Measurements from ENCODE around the gene ZFP92. TPM values are rescaled to one million over a fixed set of nuclear protein-coding genes. Genes with fewer than 3 reads are reported as not detected.

ZFP92 gene
- total and polyA plus RNA-seq, 2 of the 8 experiments (the other 6 are each of a cell fraction or from before 2014, with no cell fraction given) = 0.14 to 0.41 TPM

- Histone ChIP-seq H3K14ac (ENCODE audit: insufficient read length) (no peak overlapping the region), H3K79me2 (ENCODE audit: control insufficient read depth in 1 of 2, insufficient read depth in 2 of 2, low read length in 2 of 2) (no peaks in the 10 kb centered on the region), H3K79me1 (ENCODE audit: low read depth, low read length) (no peaks in the 10 kb centered on the region), H2AFZ (ENCODE audit: low read length) (no peak overlapping the region), H2BK12ac (ENCODE audit: low read depth, low read length) (no peak overlapping the region), H2BK20ac (ENCODE audit: low read length) (no peak overlapping the region), H3K27me3 (replicated peaks in 1 of 4; ENCODE audit: control insufficient read depth in 3 of 4, extremely low read depth in 1 of 4, insufficient read depth in 3 of 4, low read length in 3 of 4) (no peaks in the 10 kb centered on the region), H4K91ac (replicated peaks; ENCODE audit: insufficient read length, low read length) (no peak overlapping the region), H3K23me2 (ENCODE audit: low read depth, low read length) (peaks cover 15% of the 10 kb centered on the region; the same call in 1 of the 2 replicates), H3K56ac (replicated peaks; ENCODE audit: insufficient read length, low read depth, low read length) (peak overlapping the region; percentile 98), H3K27ac (ENCODE audit: low read depth, low read length) (no peak overlapping the region), H3K36me3 (ENCODE audit: control insufficient read depth in 2 of 4, insufficient read depth in 4 of 4, low read length in 3 of 4) (no peaks in the 10 kb centered on the region), H3K4me1 (replicated peaks in 1 of 4; ENCODE audit: control insufficient read depth in 3 of 4, insufficient read depth in 4 of 4, low read length in 3 of 4) (peaks cover 0 to 3% (median 1%) of the 10 kb centered on the region in 4 experiments; a peak in 1 of 7 replicates), H3K23ac (ENCODE audit: insufficient read length) (no peak overlapping the region), H2BK15ac (ENCODE audit: low read length) (0 out of 2 replicates have a peak overlapping the region, but pooled peaks have one; percentile 29), H2AK5ac (ENCODE audit: low read depth, low read length) (no peak overlapping the region), H3K4ac (replicated peaks; ENCODE audit: insufficient read length, low read depth, low read length) (no peak overlapping the region), H3K18ac (ENCODE audit: extremely low read depth, low read length) (no peak overlapping the region), H3K4me3 (ENCODE audit: extremely low read depth in 1 of 4, insufficient read depth in 2 of 4, low read depth in 3 of 4, low read length in 4 of 4) (no peak overlapping the region), H3K9ac (replicated peaks in 1 of 4; ENCODE audit: extremely low read depth in 1 of 4, low read depth in 3 of 4, low read length in 3 of 4) (no peak overlapping the region; a peak in 1 of 7 replicates), H4K20me1 (replicated peaks in 1 of 2; ENCODE audit: control insufficient read depth in 1 of 2, insufficient read depth in 2 of 2, low read length in 2 of 2) (peaks cover 0 to 2% of the 10 kb centered on the region in 2 experiments), H2BK120ac (replicated peaks; ENCODE audit: low read depth, low read length) (no peak overlapping the region), H4K5ac (ENCODE audit: insufficient read length, low read depth, low read length) (no peak overlapping the region), H3K9me3 (ENCODE audit: insufficient read depth in 2 of 2, low read depth in 1 of 2, low read length in 1 of 2) (peaks cover 0 to 5% of the 10 kb centered on the region in 2 experiments; a peak in 1 of 4 replicates), H2BK5ac (ENCODE audit: low read depth, low read length) (no peak overlapping the region), H4K8ac (ENCODE audit: extremely low read depth, insufficient read depth, low read length) (no peak overlapping the region), H3K4me2 (ENCODE audit: insufficient read depth in 1 of 2, low read depth in 2 of 2, low read length in 2 of 2) (no peak overlapping the region)
- CTCF ChIA-PET (ENCODE audit: partially characterized antibody) = no interaction called here
- DNase-seq (ENCODE audit: low read depth in 1 of 2, low spot score in 2 of 2) (no peak), FAIRE-seq (peak; percentile 63)
- TF ChIP-seq ATF2 (IDR thresholded peaks at IDR 0.05; ENCODE audit: low read length) (no peak), RAD21 (IDR thresholded peaks at IDR 0.05 in 1 of 2, conservative IDR thresholded peaks at IDR 0.05 in 1 of 2; ENCODE audit: low read depth in 2 of 2, low read length in 2 of 2) (no peak), KDM5A (IDR thresholded peaks at IDR 0.05; ENCODE audit: low read length) (no peak), MAFK (IDR thresholded peaks at IDR 0.05; ENCODE audit: low read depth, low read length) (no peak), TBP (IDR thresholded peaks at IDR 0.05; ENCODE audit: low read depth, low read length) (no peak)
- POLR2A ChIA-PET (ENCODE audit: partially characterized antibody) = interaction anchor here (1.3 kb wide), 1 partner anchor 37 kb away, joined by 3 read pairs; no protein-coding TSS in a partner anchor
- WGBS, 2 experiments (ENCODE audit: extremely low coverage in 1 of 2, insufficient coverage in 1 of 2, insufficient read length in 1 of 2, insufficient replicate concordance in 2 of 2, low coverage in 1 of 2, low lambda C conversion rate in 2 of 2, missing lambda C conversion rate in 1 of 2) = 86% methylated on average over 3 of the region's 3 CpGs; no CpG with 5 or more reads in 1 of the 2 experiments
Measured at GRCh38 chrX:153382563-153383482, 28.4 kb upstream of the ZFP92 start.

Measured in H1 (cell line).